ENCODE results near the gene RPS24. TPM values are rescaled to one million over a fixed set of nuclear protein-coding genes. Genes with fewer than 3 reads are reported as not detected.

Gene RPS24
- total and polyA plus RNA-seq, 10 donors: 1,007 to 8,141 (median 1,662) TPM

DNA sequence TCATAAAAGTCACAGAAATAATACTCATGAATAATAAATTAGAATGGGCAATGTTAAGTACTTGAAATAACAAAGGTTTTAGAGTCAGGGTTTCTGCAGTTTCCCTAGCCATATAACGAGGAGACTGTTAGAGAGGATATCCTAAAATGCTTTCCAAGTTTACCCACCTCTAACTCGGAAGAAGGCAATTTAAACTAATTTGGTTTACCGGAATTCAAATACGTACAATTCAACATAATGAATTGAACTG lies 351 bp upstream of the RPS24 start:
- H3K4me3 ChIP-seq: peak overlapping the region; percentile 20 to 95 (median 70)
- DNase-seq: no peak
- intact Hi-C loops (cut with DNase I; ENCODE audit: low total_unique reads): no loop called here
- peak overlapping the region in 7 of 8 donors; percentile 73 to 88 (median 82) for H3K27ac ChIP-seq
- H3K36me3 ChIP-seq: peaks cover 0 to 34% (median 32%) of the 10 kb centered on the region in 6 donors
- H3K27me3 ChIP-seq (replicated peaks in 1 of 7): no peaks in the 10 kb centered on the region
- peaks cover 17 to 68% (median 60%) of the 10 kb centered on the region in 6 donors for H3K4me1 ChIP-seq
- 0 to 1% (median 0%) methylated on average over 4 of the region's 4 CpGs for WGBS, 5 donors
- TF ChIP-seq, protein P1, sequence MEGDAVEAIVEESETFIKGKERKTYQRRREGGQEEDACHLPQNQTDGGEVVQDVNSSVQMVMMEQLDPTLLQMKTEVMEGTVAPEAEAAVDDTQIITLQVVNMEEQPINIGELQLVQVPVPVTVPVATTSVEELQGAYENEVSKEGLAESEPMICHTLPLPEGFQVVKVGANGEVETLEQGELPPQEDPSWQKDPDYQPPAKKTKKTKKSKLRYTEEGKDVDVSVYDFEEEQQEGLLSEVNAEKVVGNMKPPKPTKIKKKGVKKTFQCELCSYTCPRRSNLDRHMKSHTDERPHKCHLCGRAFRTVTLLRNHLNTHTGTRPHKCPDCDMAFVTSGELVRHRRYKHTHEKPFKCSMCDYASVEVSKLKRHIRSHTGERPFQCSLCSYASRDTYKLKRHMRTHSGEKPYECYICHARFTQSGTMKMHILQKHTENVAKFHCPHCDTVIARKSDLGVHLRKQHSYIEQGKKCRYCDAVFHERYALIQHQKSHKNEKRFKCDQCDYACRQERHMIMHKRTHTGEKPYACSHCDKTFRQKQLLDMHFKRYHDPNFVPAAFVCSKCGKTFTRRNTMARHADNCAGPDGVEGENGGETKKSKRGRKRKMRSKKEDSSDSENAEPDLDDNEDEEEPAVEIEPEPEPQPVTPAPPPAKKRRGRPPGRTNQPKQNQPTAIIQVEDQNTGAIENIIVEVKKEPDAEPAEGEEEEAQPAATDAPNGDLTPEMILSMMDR (IDR thresholded peaks at IDR 0.05 in 8 of 11, conservative IDR thresholded peaks at IDR 0.05 in 3 of 11): no peak
- TF ChIP-seq POLR2A (IDR thresholded peaks at IDR 0.05) (no peak), POLR2AphosphoS5 (IDR thresholded peaks at IDR 0.05) (no peak)
- no peaks in the 10 kb centered on the region for H3K9me3 ChIP-seq

DNA sequence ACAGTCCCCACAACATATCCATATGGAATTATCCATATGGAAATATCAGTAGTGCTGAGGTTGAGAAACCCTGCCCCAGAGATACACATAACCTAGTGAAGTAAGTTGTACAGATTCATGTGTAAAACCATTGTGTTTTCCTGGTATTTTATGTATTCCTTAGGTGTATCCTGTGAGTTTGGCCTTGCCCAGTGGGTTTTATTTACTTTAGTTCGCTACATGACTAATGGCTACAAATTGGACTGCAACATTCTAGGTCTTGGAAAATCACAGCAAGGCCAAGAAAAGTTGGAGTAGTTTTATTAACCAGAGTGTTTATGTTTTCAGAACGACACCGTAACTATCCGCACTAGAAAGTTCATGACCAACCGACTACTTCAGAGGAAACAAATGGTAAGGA lies 1.4 kb downstream of the RPS24 start:
- Histone ChIP-seq H3K4me1 (peaks cover 11 to 72% (median 58%) of the 10 kb centered on the region in 6 donors), H3K9me3 (no peaks in the 10 kb centered on the region), H3K27ac (peak overlapping the region in 4 of 8 donors; percentile 77 to 88 (median 84)), H3K4me3 (peak overlapping the region in 6 of 8 donors; percentile 55 to 95 (median 76)), H3K36me3 (peaks cover 0 to 51% (median 49%) of the 10 kb centered on the region in 6 donors), H3K27me3 (replicated peaks in 1 of 7) (no peaks in the 10 kb centered on the region)
- TF ChIP-seq POLR2AphosphoS5 (IDR thresholded peaks at IDR 0.05): no peak
- TF ChIP-seq POLR2A (IDR thresholded peaks at IDR 0.05): no peak
- TF ChIP-seq, protein P1 (IDR thresholded peaks at IDR 0.05 in 8 of 11, conservative IDR thresholded peaks at IDR 0.05 in 3 of 11): no peak
- intact Hi-C loops (cut with DNase I; ENCODE audit: low total_unique reads): no loop called here
- 65 to 84% (median 76%) methylated on average over 5 of the region's 5 CpGs for WGBS, 5 donors
- no peak for DNase-seq

GRCh38 chr10:78035437-78035836 lies 1.8 kb downstream of the RPS24 start:
- intact Hi-C loops (cut with DNase I; ENCODE audit: low total_unique reads): no loop called here
- H3K36me3 ChIP-seq: peaks cover 0 to 55% (median 53%) of the 10 kb centered on the region in 6 donors
- TF ChIP-seq POLR2AphosphoS5 (IDR thresholded peaks at IDR 0.05) (no peak), POLR2A (IDR thresholded peaks at IDR 0.05) (no peak)
- TF ChIP-seq, protein P1 (IDR thresholded peaks at IDR 0.05 in 8 of 11, conservative IDR thresholded peaks at IDR 0.05 in 3 of 11): no peak
- WGBS, 5 donors: 75 to 93% (median 83%) methylated on average over 5 of the region's 5 CpGs
- H3K27ac ChIP-seq: no peak overlapping the region
- peaks cover 11 to 69% (median 56%) of the 10 kb centered on the region in 6 donors for H3K4me1 ChIP-seq
- H3K9me3 ChIP-seq: no peaks in the 10 kb centered on the region
- no peak for DNase-seq
- peak overlapping the region in 1 of 8 donors; percentile 95 for H3K4me3 ChIP-seq
- no peaks in the 10 kb centered on the region for H3K27me3 ChIP-seq (replicated peaks in 1 of 7)

GRCh38 chr10:78035933-78036583 lies 2.4 kb downstream of the RPS24 start:
- no peaks in the 10 kb centered on the region for H3K9me3 ChIP-seq
- 79 to 92% (median 84%) methylated on average over 9 of the region's 9 CpGs for WGBS, 5 donors
- TF ChIP-seq, protein P1 (IDR thresholded peaks at IDR 0.05 in 8 of 11, conservative IDR thresholded peaks at IDR 0.05 in 3 of 11): no peak
- TF ChIP-seq POLR2AphosphoS5 (IDR thresholded peaks at IDR 0.05) (no peak), POLR2A (IDR thresholded peaks at IDR 0.05) (no peak)
- H3K4me3 ChIP-seq: no peak overlapping the region
- H3K36me3 ChIP-seq: peaks cover 0 to 62% (median 59%) of the 10 kb centered on the region in 6 donors
- H3K27me3 ChIP-seq (replicated peaks in 1 of 7): no peaks in the 10 kb centered on the region
- intact Hi-C loops (cut with DNase I; ENCODE audit: low total_unique reads): no loop called here
- H3K4me1 ChIP-seq: peaks cover 11 to 73% (median 59%) of the 10 kb centered on the region in 6 donors
- H3K27ac ChIP-seq: no peak overlapping the region
- DNase-seq: no peak

Measured in spleen (tissue), 11 donors.